NT2/D1 (cell line): Measurements from ENCODE around the gene SUGP1.

Experiments used
- SUZ12 ChIP-seq: IDR thresholded peaks from 2 replicates; pipeline ENCODE4 v1.6.1; 2011; ENCODE audit not compliant: insufficient read length, insufficient read depth; ENCODE audit errors: extremely low read depth
- YY1 ChIP-seq: IDR thresholded peaks from 2 replicates; pipeline ENCODE4 v1.6.1; 2011; ENCODE audit not compliant: insufficient read length, insufficient read depth
- ZNF274 ChIP-seq: IDR thresholded peaks from 2 replicates; pipeline ENCODE4 v1.6.1; 2011; ENCODE audit warnings: mild to moderate bottlenecking, low read depth, low read length

DNA sequence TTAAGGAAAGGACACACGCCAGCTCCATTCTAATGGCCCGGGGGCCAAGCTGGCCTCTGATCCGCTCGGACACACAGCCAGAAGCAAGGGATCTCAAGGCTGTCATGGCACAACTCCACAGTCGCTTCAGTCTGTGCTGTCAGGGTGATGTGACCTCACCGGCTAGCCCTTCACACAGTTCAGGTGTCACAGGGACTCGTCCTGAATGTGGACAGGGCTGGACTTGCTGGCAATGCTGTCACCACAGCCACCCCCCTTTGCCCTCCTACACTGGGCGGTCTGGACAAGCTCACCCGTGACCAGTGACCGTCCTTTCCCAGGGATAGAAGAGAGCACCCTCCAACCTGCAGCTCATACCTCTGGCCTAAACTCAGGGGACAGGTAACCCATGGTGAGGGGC lies 15.2 kb downstream of the SUGP1 start:
- TF ChIP-seq ZNF274 (no peak), YY1 (no peak), SUZ12 (no peak)
